GM12878 (cell line): ENCODE results near the gene TRIP4. TPM values are rescaled to one million over a fixed set of nuclear protein-coding genes. Genes with fewer than 3 reads are reported as not detected.

Experiments used
- ATAC-seq: fragments of 200-7000 bp; cut with Tn5 transposase; 3 replicates; pipeline ENCODE4 v1.9.1; 2020; ENCODE audit warnings: mild to moderate bottlenecking, moderate library complexity
- BruUV-seq: library from RNA; stranded (reverse); fragments of 400-500 nt; replicated peaks from 2 replicates; lab custom pipeline; 2021; lab: Mats Ljungman, UMichigan
- CTCF ChIA-PET: fragments of 300-600 bp; sonication (Branson Sonifier 250); formaldehyde crosslinking; extraction: SDS; loops from one replicate; lab custom pipeline; 2021; ENCODE audit warnings: inconsistent platforms; lab: Yijun Ruan, JAX
- POLR2A ChIA-PET: fragments of 350-600 bp; formaldehyde crosslinking; extraction: SDS; loops from one replicate; lab custom pipeline; 2021; ENCODE audit warnings: inconsistent platforms; lab: Charles Lee
- RAD21 ChIA-PET: fragments of 300-600 bp; sonication (Branson Sonifier 250); formaldehyde crosslinking; loops from one replicate; lab custom pipeline; 2023; ENCODE audit warnings: antibody characterized with exemption; ENCODE audit not compliant: unreplicated experiment; lab: Charles Lee
- SMC1A ChIA-PET: fragments of 300-600 bp; sonication (Branson Sonifier 250); formaldehyde crosslinking; loops from one replicate; lab custom pipeline; 2023; ENCODE audit not compliant: unreplicated experiment, uncharacterized antibody; lab: Charles Lee
- DNase-seq: peaks from one replicate; pipeline ENCODE4 v3.0.0-alpha.2; 2011; ENCODE audit warnings: low read depth, low spot score
- FAIRE-seq: peaks from 3 replicates; lab custom pipeline; 2011; peaks lifted over from hg19 to GRCh38; lab: Jason Lieb, UNC
- H2AFZ ChIP-seq: 2 replicates; pipeline ENCODE4 v1.6.0; 2011; ENCODE audit warnings: low read depth, low read length, control low read depth; ENCODE audit not compliant: control insufficient read depth
- H3K27ac ChIP-seq: 2 replicates; pipeline ENCODE4 v1.5.1; 2011; ENCODE audit warnings: control low read depth; ENCODE audit not compliant: control insufficient read depth, insufficient read depth
- H3K27me3 ChIP-seq, 2 experiments: replicated peaks in 1 of 2; 2 replicates each; pipeline versions ENCODE4 v1.6.0 to v1.6.1; 2011; ENCODE audit warnings: low read length in 1 of 2; ENCODE audit not compliant: control insufficient read depth in 2 of 2, insufficient read depth in 2 of 2
- H3K36me3 ChIP-seq, 2 experiments: 2 replicates each; pipeline ENCODE4 v1.5.1; 2011; ENCODE audit warnings: low read length in 1 of 2; ENCODE audit not compliant: control insufficient read depth in 2 of 2, insufficient read depth in 2 of 2
- H3K4me1 ChIP-seq: 2 replicates; pipeline ENCODE4 v1.6.1; 2011; ENCODE audit warnings: mild to moderate bottlenecking, low read length, moderate library complexity, mixed read lengths; ENCODE audit not compliant: control insufficient read depth, insufficient read depth
- H3K4me2 ChIP-seq: 2 replicates; pipeline ENCODE4 v1.6.0; 2011; ENCODE audit warnings: control low read depth; ENCODE audit not compliant: control insufficient read depth, insufficient read depth
- H3K4me3 ChIP-seq: fragments of 200-600 bp; sonication (generic); 2 replicates; pipeline ENCODE4 v1.5.1; 2016
- H3K79me2 ChIP-seq: 2 replicates; pipeline ENCODE4 v1.6.0; 2011; ENCODE audit warnings: low read length; ENCODE audit not compliant: control insufficient read depth, insufficient read depth
- H3K9ac ChIP-seq: 2 replicates; pipeline ENCODE4 v1.8.0; 2011; ENCODE audit warnings: low read length, control low read depth, mixed read lengths; ENCODE audit not compliant: control insufficient read depth, insufficient read depth
- H3K9me3 ChIP-seq: replicated peaks from 3 replicates; pipeline ENCODE4 v1.5.1; 2011; ENCODE audit warnings: mild to moderate bottlenecking, low read length; ENCODE audit not compliant: control insufficient read depth, insufficient read depth
- H4K20me1 ChIP-seq: 2 replicates; pipeline ENCODE4 v1.6.0; 2011; ENCODE audit not compliant: control insufficient read depth, insufficient read depth
- FOXM1 ChIP-seq: IDR thresholded peaks from 2 replicates; pipeline ENCODE4 v1.6.1; 2012; ENCODE audit warnings: low read depth, mild to moderate bottlenecking, inconsistent platforms, low read length, moderate library complexity
- PKNOX1 ChIP-seq: fragments of 450-650 bp; IDR thresholded peaks from 2 replicates; pipeline ENCODE4 v1.6.1; 2016; ENCODE audit warnings: mild to moderate bottlenecking
- USF1 ChIP-seq: IDR thresholded peaks from 2 replicates; pipeline ENCODE4 v1.6.1; 2011; ENCODE audit warnings: borderline replicate concordance, low read depth, mild to moderate bottlenecking, moderate library complexity, mixed read lengths, low read length; ENCODE audit not compliant: insufficient read depth; ENCODE audit errors: extremely low read length
- WGBS: methylation state at CpG from one replicate; pipeline ENCODE4 v1.1.6; 2016; ENCODE audit warnings: low lambda C conversion rate; ENCODE audit not compliant: insufficient replicate concordance, insufficient coverage; ENCODE audit errors: missing lambda C conversion rate; 5-methylcytosine and 5-hydroxymethylcytosine counted together
- in situ Hi-C: fragments of 300-500 bp; cut with MboI; formaldehyde crosslinking; loops from 9 replicates; pipeline ENCODE4 v1.14.3; 2018; ENCODE audit warnings: mixed read lengths
- intact Hi-C: fragments of 100-400 bp; cut with micrococcal nuclease; formaldehyde crosslinking; loops from one replicate; pipeline ENCODE4 v1.14.2; 2022; ENCODE audit not compliant: unreplicated experiment
- polyA plus RNA-seq, 11 experiments: library from polyadenylated mRNA; depleted of rRNA in 4 of 11; unstranded in 6 of 11; stranded (reverse) in 5 of 11; fragments of >200 nt; fragmentation: Nextera tagmentation in 4 of 11; fragmentation: Illumina TruSeq in 1 of 11; extraction: Ambion mirVana in 4 of 11; extraction: Trizol in 1 of 11; gene quantifications; 1 replicate in 1 of 11; 2 replicates in 10 of 11; pipeline versions ENCODE4 v1.2.1 to v1.2.3, GENCODE V29; 2011 to 2016; ENCODE audit warnings: inconsistent platforms in 2 of 11, missing spikeins in 2 of 11, low read depth in 1 of 11
- total RNA-seq, 4 experiments: library from RNA; depleted of rRNA in 3 of 4; stranded (reverse); fragments of >200 nt in 3 of 4; fragmentation: Illumina TruSeq in 1 of 4; extraction: Trizol in 1 of 4; gene quantifications; 2 replicates each; pipeline versions ENCODE4 v1.2.1 to v1.2.3, GENCODE V29; 2013 to 2021

The TRIP4 gene
- total and polyA plus RNA-seq, 10 of the 15 experiments (the other 5 are each of a cell fraction or from before 2014, with no cell fraction given): 6.4 to 24.5 (median 20.0) TPM

- ATAC-seq (no peak), FAIRE-seq (no peak), DNase-seq (no peak)
- Histone ChIP-seq H2AFZ (no peak overlapping the region), H3K79me2 (peaks cover 41% of the 10 kb centered on the region), H3K4me1 (peaks cover 40% of the 10 kb centered on the region), H3K27me3 (no peaks in the 10 kb centered on the region), H4K20me1 (no peaks in the 10 kb centered on the region), H3K4me2 (peak overlapping the region; percentile 61), H3K9me3 (no peaks in the 10 kb centered on the region), H3K9ac (peak overlapping the region; percentile 63; the same call in 1 of the 2 replicates), H3K27ac (peak overlapping the region; percentile 92), H3K36me3 (no peaks in the 10 kb centered on the region; a peak in 1 of 4 replicates), H3K4me3 (peak overlapping the region; percentile 78; the same call in 1 of the 2 replicates)
- no TSS peak for BruUV-seq
- TF ChIP-seq FOXM1 (no peak), USF1 (no peak), PKNOX1 (peak; percentile 15; the same call in 1 of the 2 replicates)
- in situ Hi-C loops: no loop called here
- ChIA-PET CTCF (interaction anchor here (0.7 to 2.3 kb wide), 11 partner anchors 9 to 269 kb away, joined by 3 to 11 read pairs (median 5); no protein-coding TSS in a partner anchor), SMC1A (interaction anchor here (0.8 to 3.8 kb wide), 22 partner anchors 8 to 249 kb away, joined by 3 to 24 read pairs (median 5); partner anchors contain the start of gene TRIP4), POLR2A (interaction anchor here (0.5 to 2.1 kb wide), 8 partner anchors 9 to 176 kb away, joined by 3 to 13 read pairs (median 4); partner anchors contain the start of gene TRIP4), RAD21 (interaction anchor here (0.9 to 2.0 kb wide), 14 partner anchors 11 to 192 kb away, joined by 3 to 14 read pairs (median 4); partner anchors contain the start of gene TRIP4)
- 75% methylated on average over 3 of the region's 3 CpGs for WGBS
- intact Hi-C loops: no loop called here
Measured at GRCh38 chr15:64459066-64459781, 71.6 kb downstream of the TRIP4 start.
